NK-92 (cell line): Measurements from ENCODE around the gene PRCC.

ENCODE experiments used
- DNase-seq: peaks from one replicate; lab custom pipeline; 2025; ENCODE audit not compliant: unreplicated experiment; lab: John Stamatoyannopoulos, UW

PRCC gene

GRCh38 chr1:156841295-156841855, 74.0 kb downstream of the PRCC start:
- DNase-seq: no peak

- no peak for DNase-seq
Observed at GRCh38 chr1:156842618-156843300, 75.4 kb downstream of the PRCC start.

DNA sequence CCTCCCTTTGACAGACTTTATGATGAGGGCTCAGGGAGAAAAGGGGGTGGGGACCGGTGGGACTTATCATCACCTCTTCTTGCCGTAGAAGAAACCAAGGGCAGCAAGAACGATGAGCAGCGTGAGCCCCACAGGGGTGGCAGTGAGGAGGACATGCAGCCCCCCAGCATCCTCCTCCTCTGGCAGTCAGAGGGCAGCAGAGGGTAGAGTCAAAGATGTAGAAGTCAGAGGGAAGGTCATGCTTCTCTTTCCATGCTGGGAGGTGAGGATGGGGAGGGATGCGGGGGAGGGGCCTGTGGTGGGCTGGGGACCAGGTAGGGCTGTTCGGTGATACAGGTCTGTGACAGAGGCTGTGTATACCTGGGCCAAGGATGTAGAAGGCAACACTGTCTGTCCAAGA, 76.8 kb downstream of the PRCC start:
- no peak for DNase-seq

DNA sequence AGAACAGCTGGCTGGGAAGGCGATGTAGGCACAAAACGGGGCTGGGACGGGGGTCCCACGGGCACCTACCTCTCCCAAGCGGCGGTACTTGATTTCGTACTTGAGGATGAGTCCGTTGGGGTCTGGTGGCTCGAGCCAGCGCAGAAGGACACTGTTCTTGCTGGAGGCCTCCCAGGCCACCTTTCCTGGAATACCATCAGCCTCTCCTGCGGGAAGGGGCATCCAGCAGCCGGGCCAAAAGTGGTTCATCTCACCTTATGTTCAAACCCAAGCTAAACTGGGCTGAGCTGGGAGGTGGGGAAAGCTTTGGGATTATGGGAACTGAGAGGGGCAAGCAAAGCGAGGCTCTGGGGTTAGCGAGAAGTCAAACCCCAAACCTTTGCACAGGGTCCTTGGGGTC, 77.3 kb downstream of the PRCC start:
- DNase-seq: no peak

DNA sequence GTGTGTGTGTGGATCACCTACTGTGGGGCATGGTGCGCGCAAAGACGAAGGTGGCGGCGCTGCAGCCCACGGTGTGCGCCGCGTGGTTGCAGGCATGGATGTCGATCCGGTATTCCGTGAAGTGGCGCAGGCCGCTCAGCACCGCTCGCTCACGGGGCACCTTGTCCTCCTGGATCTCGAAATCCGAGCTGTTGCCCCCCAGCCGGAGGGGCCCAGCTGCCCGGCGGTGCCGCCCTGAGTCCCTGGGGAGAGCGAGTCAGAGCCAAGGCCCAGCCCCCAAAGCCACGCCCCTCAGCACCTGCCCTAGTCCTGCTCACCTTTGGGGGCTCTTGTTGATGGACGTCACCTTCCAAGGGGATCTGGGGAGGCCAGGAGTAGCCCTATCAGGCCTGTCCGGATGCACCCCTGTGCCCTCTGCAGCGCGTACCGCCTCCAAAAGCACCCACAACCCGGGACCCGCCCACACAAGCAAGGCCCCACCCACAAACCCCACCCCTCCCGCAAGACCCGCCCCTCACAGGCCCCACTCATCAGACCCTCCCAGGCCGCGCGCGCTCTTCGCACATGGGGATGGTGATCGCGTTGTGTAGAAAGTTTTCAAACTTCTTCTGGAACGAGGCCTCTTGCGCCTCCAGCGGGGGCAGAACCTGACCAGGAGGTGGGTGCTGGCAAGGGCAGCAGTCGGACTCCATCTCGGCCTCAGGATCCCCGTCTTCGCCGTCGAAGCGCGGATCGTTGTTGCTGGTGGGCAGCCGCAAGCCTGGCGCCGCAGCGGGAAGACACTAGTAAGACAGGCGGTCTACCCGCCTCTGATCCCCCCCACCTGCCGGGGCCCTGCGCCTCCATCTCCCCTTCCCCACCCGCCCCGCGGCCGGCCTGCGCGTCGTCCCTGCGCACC, 78.0 kb downstream of the PRCC start:
- no peak for DNase-seq

GRCh38 chr1:156845953-156846545, 78.7 kb downstream of the PRCC start:
- DNase-seq: no peak

DNA sequence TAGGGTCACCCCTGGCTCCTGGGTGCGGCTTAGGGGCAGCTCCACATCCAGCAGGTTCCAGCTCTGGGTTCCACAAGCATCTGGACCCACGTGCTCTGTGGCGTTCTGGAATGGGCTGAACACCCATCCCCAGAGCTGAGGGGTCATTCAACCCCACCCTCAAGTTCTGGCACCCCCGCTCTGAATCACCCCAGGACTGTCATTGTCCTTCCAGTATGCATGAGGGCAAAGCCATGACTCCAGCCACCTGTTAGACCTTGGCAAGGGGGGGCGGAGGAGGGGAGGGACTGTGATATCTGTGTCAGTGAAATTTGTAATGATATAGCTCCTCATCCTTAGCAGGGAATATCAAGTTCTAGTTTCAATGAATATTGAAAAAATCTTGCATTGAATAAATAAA, 79.3 kb downstream of the PRCC start:
- DNase-seq: no peak

DNA sequence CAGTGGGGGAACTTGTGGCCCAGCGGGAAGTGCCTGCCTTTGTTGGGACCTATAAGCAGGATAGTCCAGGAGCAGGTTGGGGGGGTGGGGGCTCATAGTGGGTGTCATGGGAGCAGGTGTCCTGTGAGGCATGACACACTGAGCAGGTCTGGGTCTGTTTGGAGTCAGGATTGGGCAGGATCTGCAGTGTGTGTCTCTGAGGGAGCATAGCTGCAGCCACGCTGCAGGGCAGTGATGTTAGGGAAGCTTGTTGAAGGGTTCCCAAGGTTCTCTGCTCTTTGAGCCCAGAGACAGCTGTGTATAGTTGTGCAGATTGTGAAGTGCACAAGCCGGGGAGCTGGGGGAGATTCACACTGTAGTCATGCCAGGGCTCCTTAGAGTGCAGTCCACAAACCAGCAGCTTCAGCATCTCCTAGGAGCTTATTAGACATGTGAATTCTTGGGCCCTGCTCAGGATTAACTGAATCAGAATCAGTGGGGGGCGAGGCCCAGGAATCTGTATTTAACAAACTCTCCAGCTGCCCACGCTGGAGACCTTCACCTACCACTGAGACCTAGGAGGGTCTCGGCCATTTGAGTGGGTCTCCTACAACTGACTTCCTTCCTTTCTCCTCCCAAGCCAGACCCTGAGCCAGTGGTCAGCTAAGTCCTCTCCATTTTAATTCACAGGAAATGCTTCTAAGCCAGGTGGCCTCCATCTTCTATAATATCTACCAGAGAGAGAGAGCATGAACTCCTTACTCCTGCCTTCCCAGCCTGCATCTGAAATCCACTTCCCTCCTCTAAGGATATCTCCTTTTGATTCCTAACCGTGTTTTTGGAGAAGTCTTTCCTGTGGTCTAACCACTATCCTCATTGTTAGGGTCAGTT, 80.5 kb downstream of the PRCC start:
- DNase-seq: no peak

DNA sequence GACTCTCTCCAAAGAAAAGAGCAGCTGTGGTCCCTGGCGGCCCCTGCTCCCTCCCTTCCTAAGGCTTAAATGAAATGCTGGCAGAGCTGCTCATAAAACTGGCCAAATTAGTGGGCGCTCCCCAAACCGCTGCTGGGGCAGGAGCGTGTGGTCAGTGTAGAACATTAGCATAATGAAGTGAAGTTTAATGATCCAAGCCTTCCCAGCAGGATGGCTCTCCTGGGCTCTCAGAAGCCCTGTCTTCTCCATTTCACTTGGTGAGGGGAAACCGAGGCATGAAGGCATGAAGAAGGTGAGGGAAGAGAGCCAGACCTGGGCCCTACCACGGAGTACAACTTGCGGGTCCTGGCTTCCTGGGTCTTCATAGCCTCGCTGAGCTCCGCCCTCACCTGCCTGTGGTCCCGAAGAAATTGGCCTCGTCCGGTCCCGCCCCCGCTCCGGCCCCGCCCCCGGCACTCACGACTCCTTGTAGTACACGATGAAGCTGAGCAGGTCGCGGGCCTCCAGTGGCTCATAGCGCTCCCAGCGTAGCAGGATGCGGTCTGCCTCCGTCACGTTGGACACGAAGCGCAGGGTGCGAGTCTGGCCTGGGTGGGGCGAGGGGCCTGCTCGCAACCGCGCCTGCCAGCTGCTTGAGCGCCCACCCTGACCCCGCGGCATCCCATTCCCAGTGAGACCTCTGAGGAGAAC, 81.3 kb downstream of the PRCC start:
- no peak for DNase-seq

GRCh38 chr1:156849151-156849496, 81.8 kb downstream of the PRCC start:
- no peak for DNase-seq
